Transverse colon (tissue), 4 donors: ENCODE results near the gene ORM2. TPM values are rescaled to one million over a fixed set of nuclear protein-coding genes. Genes with fewer than 3 reads are reported as not detected.

Source experiments
- DNase-seq: peaks from one replicate; pipeline ENCODE4 v3.0.0-alpha.2; 2019
- H3K27ac ChIP-seq, 4 donors: fragments of 200-600 bp; sonication (generic); 2 replicates each; pipeline ENCODE4 v1.5.1; 2016 to 2018; ENCODE audit warnings: inconsistent platforms in 4 of 4
- H3K27me3 ChIP-seq: fragments of 200-600 bp; sonication (generic); 2 replicates; pipeline ENCODE4 v1.5.1; 2017; ENCODE audit warnings: inconsistent platforms
- H3K36me3 ChIP-seq, 4 donors: fragments of 200-600 bp; sonication (generic); 2 replicates each; pipeline ENCODE4 v1.5.1; 2017 to 2019; ENCODE audit warnings: inconsistent platforms in 4 of 4
- H3K4me1 ChIP-seq, 4 donors: fragments of 200-600 bp; sonication (generic); 2 replicates each; pipeline ENCODE4 v1.5.1; 2017 to 2020; ENCODE audit warnings: inconsistent platforms in 4 of 4
- H3K4me3 ChIP-seq, 4 donors: fragments of 200-600 bp; sonication (generic); 1 replicate in 1 of 4; 2 replicates in 3 of 4; pipeline versions ENCODE4 v1.5.1 to v1.6.1; 2017 to 2019; ENCODE audit warnings: inconsistent platforms in 4 of 4
- H3K9me3 ChIP-seq, 2 donors: fragments of 200-600 bp; sonication (generic); 2 replicates each; pipeline ENCODE4 v1.5.1; 2017 to 2019; ENCODE audit warnings: inconsistent platforms in 2 of 2
- EP300 ChIP-seq: sonication (generic); formaldehyde crosslinking; IDR thresholded peaks from one replicate; pipeline ENCODE4 v1.6.1; 2017; ENCODE audit warnings: antibody characterized with exemption, low read depth
- POLR2A ChIP-seq: fragments of 450-650 bp; IDR thresholded peaks from one replicate; pipeline ENCODE4 v1.6.1; 2016; ENCODE audit warnings: antibody characterized with exemption, mild to moderate bottlenecking, moderate library complexity
- POLR2AphosphoS5 ChIP-seq, 3 donors: sonication (generic); formaldehyde crosslinking; IDR thresholded peaks; one replicate each; pipeline ENCODE4 v1.6.1; 2016; ENCODE audit warnings: antibody characterized with exemption in 3 of 3
- WGBS, 2 donors: methylation state at CpG; one replicate each; pipeline ENCODE4 v1.1.5; 2018; ENCODE audit warnings: low coverage in 1 of 2; 5-methylcytosine and 5-hydroxymethylcytosine counted together
- in situ Hi-C, 4 donors: fragments of 200-750 bp; cut with MboI; loops; one replicate each; pipeline versions ENCODE4 v1.15.0 to v1.15.1; 2017; ENCODE audit warnings: low sequenced_read_pairs in 3 of 4, low pct_ligation_motif_present in 1 of 4, low pct_unique_long_range_greater_than_20kb in 1 of 4
- intact Hi-C: fragments of 100-400 bp; cut with DNase I; formaldehyde crosslinking; loops from one replicate; pipeline ENCODE4 v1.15.1; 2023; ENCODE audit warnings: low total_unique reads
- total RNA-seq, 4 donors: library from RNA; depleted of rRNA; stranded (reverse); fragments of >200 nt; gene quantifications; one replicate each; pipeline ENCODE4 v1.1.0, GENCODE V29; 2016
- TF ChIP-seq, protein P1 (sequence below), 5 experiments: fragments of 200-600 bp in 3 of 5; fragments of 450-650 bp in 2 of 5; sonication (generic) in 3 of 5; IDR thresholded peaks; 1 replicate in 2 of 5; 2 replicates in 3 of 5; pipeline ENCODE4 v1.5.1; 2016 to 2017; ENCODE audit warnings: antibody characterized with exemption in 5 of 5, inconsistent platforms in 3 of 5, mild to moderate bottlenecking in 2 of 5, moderate library complexity in 1 of 5

ORM2 gene
- total RNA-seq, 4 donors from 2014 or later = not detected

DNA sequence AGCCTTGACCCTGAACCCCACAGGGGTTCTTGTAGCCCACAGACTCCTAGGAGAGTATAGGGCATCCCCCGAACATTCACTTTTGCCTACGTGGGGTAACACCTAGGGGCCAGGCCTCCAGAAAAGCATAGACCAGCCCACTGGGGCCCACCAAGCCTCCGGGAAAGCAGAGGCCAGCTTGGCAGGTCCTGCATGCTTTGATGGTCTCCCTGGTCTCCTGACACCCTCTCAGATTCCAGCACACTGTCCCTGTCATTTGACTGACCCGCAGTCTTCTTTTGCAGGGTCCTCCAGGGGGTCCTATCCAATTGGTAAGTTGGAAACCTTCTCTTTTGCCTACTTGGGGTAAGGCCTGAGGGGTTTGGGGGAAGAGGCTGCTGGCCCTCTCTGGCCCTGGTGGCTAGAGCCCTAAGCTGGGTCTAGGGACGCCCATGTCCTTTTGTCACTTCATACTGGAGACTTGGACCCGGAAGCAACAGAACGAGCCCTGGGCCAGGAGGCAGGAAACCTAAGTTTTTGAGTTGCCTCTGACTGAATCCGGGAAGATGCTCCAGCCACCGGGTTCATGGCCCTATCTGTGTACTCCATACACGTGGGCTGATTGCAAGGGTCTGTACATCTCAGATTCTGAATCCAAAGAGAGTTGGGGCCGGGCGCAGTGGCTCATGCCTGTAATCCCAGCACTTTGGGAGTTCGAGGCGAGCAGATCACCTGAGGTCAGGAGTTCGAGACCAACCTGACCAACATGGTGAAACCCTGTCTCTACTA is 27.7 kb upstream of the ORM2 start:
- Histone ChIP-seq H3K27me3 (no peaks in the 10 kb centered on the region), H3K4me3 (no peak overlapping the region), H3K36me3 (no peaks in the 10 kb centered on the region), H3K4me1 (no peaks in the 10 kb centered on the region), H3K27ac (no peak overlapping the region), H3K9me3 (no peaks in the 10 kb centered on the region)
- in situ Hi-C loops = no loop called here
- WGBS, 2 donors = 89% methylated on average over 15 of the region's 15 CpGs; no CpG with 5 or more reads in 1 of the 2 donors
- DNase-seq = peak; percentile 3
- TF ChIP-seq POLR2AphosphoS5 (IDR thresholded peaks at IDR 0.05) = no peak
- TF ChIP-seq, protein P1, sequence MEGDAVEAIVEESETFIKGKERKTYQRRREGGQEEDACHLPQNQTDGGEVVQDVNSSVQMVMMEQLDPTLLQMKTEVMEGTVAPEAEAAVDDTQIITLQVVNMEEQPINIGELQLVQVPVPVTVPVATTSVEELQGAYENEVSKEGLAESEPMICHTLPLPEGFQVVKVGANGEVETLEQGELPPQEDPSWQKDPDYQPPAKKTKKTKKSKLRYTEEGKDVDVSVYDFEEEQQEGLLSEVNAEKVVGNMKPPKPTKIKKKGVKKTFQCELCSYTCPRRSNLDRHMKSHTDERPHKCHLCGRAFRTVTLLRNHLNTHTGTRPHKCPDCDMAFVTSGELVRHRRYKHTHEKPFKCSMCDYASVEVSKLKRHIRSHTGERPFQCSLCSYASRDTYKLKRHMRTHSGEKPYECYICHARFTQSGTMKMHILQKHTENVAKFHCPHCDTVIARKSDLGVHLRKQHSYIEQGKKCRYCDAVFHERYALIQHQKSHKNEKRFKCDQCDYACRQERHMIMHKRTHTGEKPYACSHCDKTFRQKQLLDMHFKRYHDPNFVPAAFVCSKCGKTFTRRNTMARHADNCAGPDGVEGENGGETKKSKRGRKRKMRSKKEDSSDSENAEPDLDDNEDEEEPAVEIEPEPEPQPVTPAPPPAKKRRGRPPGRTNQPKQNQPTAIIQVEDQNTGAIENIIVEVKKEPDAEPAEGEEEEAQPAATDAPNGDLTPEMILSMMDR (IDR thresholded peaks at IDR 0.05) = no peak
- TF ChIP-seq EP300 = no peak
- no peak for TF ChIP-seq POLR2A
- intact Hi-C loops = no loop called here

DNA sequence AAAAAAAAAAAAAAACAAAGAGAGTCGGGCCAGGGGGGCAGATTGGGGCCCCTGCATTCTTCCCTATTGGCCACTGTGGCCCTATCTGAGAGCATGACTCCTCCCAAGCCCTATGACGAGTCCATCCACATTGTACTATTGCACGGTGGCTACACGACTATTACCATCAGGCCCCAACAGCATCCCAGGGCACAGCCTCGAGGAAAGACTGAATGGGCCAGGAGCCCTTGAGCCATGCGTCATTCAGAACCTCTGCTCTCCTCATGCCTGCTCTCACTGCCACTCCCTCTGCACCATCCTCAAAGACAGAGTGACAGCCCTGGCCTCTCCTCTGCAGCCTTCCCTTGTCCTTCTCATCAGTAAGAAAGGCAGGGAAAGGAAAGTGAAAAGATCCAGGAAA is 26.9 kb upstream of the ORM2 start:
- no peak for TF ChIP-seq POLR2AphosphoS5 (IDR thresholded peaks at IDR 0.05)
- TF ChIP-seq, protein P1 (IDR thresholded peaks at IDR 0.05) = no peak
- TF ChIP-seq POLR2A = no peak
- TF ChIP-seq EP300 = no peak
- whole genome bisulfite sequencing, 2 donors = 72 to 81% methylated on average over 6 of the region's 6 CpGs
- Histone ChIP-seq H3K9me3 (no peaks in the 10 kb centered on the region), H3K4me1 (no peaks in the 10 kb centered on the region), H3K27me3 (no peaks in the 10 kb centered on the region), H3K4me3 (no peak overlapping the region), H3K27ac (no peak overlapping the region), H3K36me3 (no peaks in the 10 kb centered on the region)
- in situ Hi-C loops (no loop called here), intact Hi-C loops (no loop called here)
- peak; percentile 1 for DNase-seq

DNA sequence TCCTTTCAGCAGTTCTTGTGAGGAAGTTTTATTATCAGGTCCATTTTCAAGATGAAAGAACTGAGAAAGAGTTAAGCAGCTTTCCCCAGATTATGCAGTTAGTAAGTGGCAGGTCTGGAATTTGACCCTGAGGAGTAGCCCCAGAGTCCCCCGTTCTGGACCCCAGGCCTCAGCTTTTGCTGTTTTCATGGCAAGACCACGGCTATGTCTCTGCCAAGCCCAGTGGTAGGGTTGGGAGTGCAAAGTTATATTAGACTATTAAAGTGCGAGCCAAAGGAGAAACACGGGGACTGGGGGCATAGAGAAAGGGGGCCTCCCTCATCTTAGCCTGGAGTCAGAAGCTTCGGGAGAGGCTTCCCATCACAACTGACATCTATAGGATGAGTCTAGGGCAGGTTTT is 26.1 kb upstream of the ORM2 start:
- in situ Hi-C loops (no loop called here), intact Hi-C loops (no loop called here)
- Histone ChIP-seq H3K27me3 (no peaks in the 10 kb centered on the region), H3K4me1 (no peaks in the 10 kb centered on the region), H3K27ac (no peak overlapping the region), H3K36me3 (no peaks in the 10 kb centered on the region), H3K9me3 (no peaks in the 10 kb centered on the region), H3K4me3 (no peak overlapping the region)
- 66% methylated on average over 5 of the region's 5 CpGs; no CpG with 5 or more reads in 1 of the 2 donors for WGBS, 2 donors
- TF ChIP-seq POLR2A (no peak), EP300 (no peak), POLR2AphosphoS5 (IDR thresholded peaks at IDR 0.05) (no peak)
- TF ChIP-seq, protein P1 (IDR thresholded peaks at IDR 0.05) = no peak
- peak; percentile 2 for DNase-seq

DNA sequence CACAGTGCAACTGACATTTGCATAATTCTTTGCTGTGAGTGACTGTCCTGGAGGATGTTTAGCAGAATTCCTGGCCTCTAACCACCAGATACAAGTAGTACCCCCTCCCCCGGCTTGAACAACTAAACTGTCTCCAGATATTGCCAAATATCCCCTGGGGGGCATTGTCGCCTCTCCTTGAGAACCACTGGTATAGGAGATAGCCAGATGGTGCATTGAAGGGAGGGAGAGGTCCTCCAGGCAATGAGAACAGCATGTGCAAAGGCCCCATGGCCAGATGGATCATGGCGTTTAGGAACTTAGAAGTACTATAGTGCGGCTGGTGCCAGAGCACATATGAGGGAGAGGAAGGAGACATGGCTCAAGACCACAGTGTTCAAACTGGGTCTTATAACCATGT is 25.7 kb upstream of the ORM2 start:
- Histone ChIP-seq H3K27me3 (no peaks in the 10 kb centered on the region), H3K27ac (no peak overlapping the region), H3K4me1 (no peaks in the 10 kb centered on the region), H3K9me3 (no peaks in the 10 kb centered on the region), H3K36me3 (no peaks in the 10 kb centered on the region), H3K4me3 (no peak overlapping the region)
- DNase-seq = peak; percentile 1
- no peak for TF ChIP-seq POLR2AphosphoS5 (IDR thresholded peaks at IDR 0.05)
- TF ChIP-seq POLR2A = no peak
- no peak for TF ChIP-seq EP300
- TF ChIP-seq, protein P1 (IDR thresholded peaks at IDR 0.05) = no peak
- in situ Hi-C loops (no loop called here), intact Hi-C loops (no loop called here)
- WGBS, 2 donors = 91% methylated on average over 4 of the region's 4 CpGs; no CpG with 5 or more reads in 1 of the 2 donors
